GM21515 (cell line): ENCODE data around the gene LPIN2.
A peak's percentile ranks its signal among the peaks of the same experiment; 100 is the strongest.
"Not testable (repeated sequence)": the region's sequence is repeated elsewhere in the genome, so short reads cannot be mapped to it uniquely, and the experiment has no call there.

Experiments
- ATAC-seq: cut with Tn5 transposase; IDR thresholded peaks from one replicate; pipeline ENCODE4 v1.9.1; 2021; ENCODE audit not compliant: unreplicated experiment

Gene LPIN2, protein sequence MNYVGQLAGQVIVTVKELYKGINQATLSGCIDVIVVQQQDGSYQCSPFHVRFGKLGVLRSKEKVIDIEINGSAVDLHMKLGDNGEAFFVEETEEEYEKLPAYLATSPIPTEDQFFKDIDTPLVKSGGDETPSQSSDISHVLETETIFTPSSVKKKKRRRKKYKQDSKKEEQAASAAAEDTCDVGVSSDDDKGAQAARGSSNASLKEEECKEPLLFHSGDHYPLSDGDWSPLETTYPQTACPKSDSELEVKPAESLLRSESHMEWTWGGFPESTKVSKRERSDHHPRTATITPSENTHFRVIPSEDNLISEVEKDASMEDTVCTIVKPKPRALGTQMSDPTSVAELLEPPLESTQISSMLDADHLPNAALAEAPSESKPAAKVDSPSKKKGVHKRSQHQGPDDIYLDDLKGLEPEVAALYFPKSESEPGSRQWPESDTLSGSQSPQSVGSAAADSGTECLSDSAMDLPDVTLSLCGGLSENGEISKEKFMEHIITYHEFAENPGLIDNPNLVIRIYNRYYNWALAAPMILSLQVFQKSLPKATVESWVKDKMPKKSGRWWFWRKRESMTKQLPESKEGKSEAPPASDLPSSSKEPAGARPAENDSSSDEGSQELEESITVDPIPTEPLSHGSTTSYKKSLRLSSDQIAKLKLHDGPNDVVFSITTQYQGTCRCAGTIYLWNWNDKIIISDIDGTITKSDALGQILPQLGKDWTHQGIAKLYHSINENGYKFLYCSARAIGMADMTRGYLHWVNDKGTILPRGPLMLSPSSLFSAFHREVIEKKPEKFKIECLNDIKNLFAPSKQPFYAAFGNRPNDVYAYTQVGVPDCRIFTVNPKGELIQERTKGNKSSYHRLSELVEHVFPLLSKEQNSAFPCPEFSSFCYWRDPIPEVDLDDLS

DNA sequence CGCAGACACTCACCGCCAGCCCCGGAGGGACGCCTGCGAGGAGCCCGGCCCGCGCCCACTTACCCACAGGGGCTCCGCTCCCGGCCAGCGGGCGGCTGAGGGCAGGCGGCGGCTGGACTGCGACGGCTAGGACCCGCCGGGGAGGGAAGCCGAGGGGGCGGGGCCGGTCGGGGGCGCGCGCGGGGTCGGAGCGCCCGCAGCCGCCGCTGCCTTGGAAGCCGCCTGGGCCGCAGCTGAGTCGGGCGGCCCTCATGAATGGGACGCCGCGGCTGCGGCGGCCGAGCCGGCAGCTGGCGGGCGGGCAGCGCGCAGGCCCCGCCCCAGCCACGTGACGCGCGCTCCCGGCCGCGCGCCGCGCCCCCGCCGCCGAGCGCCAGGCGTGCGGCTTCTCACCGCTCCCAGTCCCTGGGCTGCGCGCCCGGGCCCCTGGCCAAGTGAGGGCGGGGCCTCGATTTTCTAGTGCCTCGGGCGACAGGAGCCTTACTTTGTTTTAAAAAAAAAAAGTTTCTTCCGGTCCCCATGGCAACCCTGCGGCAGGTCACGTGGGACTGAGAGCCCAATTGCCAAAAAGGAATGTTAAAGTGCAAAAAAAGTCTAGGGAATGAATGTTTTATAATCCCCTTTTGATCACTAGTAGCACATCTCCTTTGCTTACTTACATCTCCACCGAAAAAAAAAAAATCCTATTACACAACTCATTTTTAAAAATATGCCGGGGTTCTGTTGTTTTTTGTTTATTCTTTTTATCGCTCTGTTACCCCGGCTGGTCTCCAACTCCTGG is at the start of gene LPIN2:
Gene LPIN2, minus strand, starts transcription at position 121 of the 781 bp plus-strand sequence. CDS start 52,304 bp downstream, outside the sequence.
- ATAC-seq = peak; percentile 84

DNA sequence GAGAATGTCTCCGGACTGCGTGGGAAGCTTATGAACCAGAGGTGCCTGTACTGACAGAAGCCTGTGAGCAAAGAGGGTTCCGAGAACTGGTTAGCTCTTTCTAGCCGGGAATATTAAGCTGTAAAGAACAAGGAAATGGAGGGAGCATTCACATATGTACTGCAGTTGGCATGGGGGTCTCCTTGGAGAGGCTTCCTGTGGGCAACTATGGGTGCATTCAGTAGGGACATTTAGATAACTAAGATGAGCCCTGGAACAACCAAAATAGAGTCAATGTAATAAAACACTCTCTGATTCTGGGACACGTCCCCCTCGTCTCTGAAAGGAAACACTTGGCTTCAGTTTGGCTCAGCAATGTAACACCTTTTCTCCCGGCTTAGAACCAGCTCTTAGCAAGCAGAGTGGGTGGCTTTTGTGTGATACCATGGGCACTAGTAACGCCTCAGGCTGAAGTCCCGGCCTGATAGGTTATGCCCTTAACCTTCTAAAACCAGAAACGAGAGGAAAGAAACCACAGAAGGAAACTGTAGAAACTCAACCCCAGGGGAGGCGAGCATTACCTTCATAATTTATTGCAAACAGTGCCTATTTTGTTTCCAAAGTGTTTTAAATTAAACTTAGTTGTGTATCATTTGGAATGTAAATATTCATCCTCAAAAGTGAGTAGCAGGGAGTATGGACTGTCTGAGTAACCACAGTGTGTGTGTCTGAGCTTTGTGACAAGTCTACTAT is 48.8 kb upstream of the LPIN2 start:
- ATAC-seq = no peak

DNA sequence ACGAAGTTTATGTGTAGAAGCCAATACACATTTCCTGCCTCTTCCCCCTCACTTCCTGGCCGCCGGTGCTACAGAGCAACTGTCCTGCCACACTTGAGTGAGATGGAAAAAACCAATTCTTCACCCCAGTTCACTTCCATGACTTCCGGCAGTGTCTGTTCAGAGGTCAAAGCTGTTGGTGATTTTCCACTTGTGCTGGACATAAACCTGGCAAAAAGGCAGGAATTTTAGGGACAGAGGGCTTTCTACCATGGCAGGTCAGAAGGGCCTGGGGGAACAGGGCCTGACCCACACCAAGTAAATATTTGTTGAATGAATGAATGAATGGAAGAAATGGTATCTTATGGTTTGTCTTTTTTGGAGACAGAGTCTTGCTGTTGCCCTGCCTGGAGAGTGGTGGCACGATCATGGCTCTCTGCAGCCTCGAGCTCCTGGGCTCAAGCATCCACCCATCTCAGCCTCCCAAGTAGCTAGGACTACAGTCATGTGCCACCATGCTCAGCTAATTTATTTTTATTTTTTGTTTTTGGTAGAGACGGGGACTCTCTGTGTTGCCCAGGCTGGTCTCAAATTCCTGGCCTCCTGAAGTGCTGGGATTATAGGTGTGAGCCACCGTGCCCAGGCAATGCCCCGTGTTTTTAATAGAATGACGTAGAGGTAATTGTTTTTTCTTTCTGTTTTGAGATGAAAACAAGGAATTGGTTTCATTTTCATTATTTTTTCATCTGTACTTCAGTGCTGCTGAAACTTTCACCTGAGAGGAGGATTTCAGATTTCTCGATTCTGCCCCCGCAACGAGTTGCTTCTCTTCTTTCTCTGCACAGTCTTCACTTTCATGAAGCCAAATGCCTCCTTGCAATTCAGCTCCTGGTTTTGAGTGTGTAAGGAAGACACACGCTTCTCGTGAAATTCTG is 48.0 kb upstream of the LPIN2 start:
- no peak for ATAC-seq

DNA sequence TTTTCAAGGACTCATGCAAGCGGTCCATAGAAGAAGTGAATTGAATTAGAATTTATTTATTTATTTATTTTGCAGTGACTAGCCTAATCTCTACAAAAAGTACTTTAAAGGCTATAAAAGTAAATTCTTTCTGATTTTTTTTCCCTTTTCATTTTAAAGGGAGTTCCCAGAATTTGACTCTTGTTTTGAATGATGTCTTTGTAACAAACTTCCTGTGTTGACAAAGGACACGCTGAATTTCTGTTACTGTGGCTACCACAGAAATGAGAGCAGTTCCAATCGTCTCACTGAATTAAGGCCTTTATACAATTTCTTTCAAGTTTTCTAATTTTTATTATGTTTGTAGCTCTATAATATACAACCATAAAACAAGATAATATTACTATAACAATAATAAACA is 46.3 kb upstream of the LPIN2 start:
- ATAC-seq = no peak

DNA sequence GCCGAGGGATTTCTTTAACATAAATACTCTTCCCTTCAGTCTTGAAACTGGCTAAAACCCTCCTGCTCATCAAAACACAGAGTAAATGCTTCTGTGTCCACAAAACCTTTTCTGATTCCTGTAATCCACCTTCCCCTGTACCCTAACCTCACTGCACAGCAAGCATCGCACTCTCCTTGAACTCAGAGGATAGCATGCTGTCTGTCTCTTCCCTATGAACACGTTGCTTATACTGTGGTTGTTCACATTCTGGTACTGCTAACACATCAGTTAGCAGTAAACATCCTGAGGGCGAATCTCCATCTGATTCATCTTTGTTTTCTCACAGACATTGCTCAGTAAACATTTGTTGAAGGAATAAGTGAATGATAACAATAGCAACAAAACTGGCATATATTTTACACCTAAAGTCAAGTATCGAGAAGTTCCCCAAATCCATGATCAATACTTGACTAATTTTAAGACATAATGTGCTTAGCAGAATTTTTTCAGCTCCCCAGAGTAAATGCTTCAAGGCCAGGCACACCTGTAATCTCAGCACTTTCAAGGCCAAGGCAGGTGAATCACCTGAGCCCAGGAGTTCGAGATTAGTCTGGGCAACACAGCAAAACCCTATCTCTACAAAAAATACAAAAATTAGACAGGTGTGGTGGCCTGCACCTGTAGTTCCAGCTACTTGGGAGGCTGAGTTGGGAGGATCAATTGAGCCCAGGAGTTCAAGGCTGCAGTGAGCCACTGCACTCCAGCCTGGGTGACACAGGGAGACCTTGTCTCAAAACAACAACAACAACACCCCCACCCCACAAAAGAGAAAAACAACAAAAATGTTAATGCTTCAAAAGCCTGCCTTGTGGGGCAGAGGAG is 45.6 kb upstream of the LPIN2 start:
- ATAC-seq = no peak

DNA sequence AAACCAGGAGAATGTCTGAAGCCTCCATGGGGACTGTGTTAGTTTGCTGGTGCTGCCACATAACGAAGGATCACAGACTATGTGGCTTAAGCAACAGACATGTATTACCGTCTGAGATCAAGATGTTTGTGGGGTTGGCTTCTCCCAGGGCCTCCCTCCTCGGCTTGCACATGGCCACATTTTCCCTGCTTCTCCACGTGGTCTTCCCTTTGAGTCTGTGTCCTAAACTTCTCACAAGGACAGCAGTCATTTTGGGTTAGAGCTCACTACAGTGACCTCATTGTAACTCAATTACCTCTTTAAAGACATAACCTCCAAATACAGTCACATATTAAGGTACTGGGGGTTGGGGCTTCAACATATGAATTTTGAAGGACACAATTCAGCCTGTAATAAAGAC is 44.6 kb upstream of the LPIN2 start:
- no peak for ATAC-seq

DNA sequence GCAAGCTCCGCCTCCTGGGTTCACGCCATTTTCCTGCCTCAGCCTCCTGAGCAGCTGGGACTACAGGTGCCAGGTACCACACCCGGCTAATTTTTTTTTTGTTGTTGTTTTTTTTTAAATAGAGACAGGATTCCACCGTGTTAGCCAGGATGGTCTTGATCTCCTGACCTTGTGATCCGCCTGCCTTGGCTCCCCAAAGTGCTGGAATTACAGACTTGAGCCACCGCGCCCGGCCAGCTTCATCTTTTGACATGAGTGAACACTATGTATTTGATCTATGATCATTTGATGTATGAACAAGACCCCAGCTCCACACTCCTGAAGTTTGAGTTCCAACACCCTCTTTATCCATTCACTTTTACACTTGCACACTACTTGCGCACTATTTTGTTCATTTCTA is 43.4 kb upstream of the LPIN2 start:
- ATAC-seq = no peak

DNA sequence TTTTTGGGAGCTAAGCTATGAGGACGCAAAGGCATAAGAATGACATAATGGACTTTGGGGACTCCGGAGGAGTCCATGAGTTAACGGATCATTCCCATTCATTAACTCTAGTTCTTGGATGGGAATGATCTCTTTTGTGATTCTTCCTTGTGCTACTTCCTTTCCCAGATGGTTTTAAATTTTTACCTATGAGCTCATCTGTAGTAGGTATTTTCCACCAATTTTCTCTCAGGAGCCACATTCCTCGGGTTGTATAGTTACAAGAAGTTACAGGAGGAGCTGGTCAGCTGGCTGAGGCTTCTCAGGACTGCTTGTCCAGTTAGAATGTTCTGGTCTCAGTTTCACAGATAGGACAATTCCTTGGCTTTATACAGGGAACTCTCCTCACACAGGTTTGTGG is 42.9 kb upstream of the LPIN2 start:
- no peak for ATAC-seq

DNA sequence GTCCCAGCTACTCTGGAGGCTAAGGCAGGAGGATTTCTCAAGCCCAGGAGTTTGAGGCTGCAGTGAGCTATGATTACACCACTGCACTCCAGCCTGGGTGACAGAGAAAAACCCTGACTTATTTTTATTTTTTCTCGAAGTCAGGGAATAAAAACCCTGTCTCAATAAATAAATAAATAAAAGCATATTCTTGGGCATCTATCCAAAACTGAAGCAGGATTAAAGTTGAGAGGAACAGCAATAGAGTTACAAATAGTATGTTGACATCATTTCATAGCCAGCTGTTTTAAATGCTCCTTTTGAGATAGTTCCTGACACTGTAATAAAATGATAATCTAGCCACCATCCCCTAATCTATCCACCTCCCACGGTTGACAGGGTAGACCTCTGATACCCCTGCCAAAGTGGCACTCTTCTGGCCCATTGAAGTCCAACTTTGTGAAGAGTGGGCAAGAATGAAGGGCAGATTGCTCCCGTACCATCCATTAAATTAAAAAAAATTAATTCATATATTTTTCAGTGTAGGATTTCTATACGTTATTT is 42.3 kb upstream of the LPIN2 start:
- ATAC-seq = no peak

DNA sequence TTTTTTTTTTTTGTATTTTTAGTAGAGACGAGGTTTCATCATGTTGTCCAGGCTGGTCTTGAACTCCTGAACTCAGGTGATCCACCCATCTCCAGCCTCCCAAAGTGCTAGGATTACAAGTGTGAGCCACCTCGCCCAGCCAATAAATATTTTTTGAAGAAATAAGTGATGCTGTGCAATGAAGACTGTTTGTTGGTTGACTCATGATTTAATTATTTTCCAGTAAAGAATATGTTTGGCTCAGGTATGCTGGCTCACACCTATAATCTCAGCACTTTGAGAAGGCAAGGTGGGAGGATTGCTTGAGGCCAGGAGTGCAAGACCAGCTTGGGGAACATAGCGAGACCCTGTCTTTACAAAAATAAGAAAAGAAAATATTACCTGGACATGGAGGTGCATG is 41.8 kb upstream of the LPIN2 start:
- no peak for ATAC-seq

DNA sequence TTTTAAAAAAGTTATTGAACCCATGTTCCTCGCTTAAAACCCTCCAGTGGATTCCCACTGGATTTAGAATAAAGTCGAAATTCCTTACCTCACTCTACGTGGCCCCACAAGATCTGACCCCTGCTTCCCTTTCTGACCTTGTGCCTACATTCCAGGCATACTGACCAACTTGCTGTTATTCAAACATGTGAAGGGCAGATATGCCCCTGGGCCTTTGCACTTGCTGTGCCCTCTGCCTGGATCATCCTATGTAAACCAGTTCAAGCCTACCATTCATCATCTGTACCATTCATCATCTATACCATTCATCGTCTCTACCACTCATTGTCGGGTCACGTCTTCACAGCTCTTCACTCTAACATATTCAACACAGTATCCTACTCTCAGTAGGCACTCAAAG is 41.3 kb upstream of the LPIN2 start:
- ATAC-seq = no peak

DNA sequence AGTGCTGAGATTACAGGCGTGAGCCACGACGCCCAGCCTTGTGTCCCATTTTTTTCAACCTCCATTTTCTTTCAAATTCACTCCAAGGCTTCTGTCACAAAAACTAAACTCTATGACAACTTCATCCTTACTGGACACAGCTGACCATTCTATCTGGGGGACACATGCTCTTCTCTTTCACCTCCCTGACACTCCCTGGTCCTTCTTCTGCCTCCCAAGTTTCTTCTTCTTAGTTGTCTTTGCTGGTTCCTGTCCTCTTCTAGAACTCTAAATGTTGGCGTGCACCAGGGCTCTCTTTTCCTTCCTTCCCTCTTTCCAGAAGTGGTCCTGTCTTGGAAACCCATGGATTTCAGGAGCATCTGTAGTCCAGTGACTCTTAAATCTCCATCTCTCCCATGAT is 40.1 kb upstream of the LPIN2 start:
- no peak for ATAC-seq

DNA sequence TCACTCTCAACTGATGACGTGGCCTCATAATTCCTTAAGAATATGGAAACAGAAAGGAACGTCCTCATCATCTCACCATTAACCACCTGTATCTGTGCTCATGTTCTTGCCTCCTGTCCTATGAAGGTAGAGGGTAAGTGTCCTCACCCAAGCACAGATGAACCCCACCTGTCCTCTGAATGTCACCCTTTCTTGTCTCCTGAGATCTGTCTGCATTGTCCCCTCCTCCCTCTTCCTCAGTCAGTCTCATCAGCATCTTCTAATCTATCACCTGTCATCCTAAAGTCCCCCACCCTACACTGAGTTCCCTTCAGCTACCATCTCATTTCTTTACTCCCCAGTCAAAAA is 39.4 kb upstream of the LPIN2 start:
- ATAC-seq = no peak

DNA sequence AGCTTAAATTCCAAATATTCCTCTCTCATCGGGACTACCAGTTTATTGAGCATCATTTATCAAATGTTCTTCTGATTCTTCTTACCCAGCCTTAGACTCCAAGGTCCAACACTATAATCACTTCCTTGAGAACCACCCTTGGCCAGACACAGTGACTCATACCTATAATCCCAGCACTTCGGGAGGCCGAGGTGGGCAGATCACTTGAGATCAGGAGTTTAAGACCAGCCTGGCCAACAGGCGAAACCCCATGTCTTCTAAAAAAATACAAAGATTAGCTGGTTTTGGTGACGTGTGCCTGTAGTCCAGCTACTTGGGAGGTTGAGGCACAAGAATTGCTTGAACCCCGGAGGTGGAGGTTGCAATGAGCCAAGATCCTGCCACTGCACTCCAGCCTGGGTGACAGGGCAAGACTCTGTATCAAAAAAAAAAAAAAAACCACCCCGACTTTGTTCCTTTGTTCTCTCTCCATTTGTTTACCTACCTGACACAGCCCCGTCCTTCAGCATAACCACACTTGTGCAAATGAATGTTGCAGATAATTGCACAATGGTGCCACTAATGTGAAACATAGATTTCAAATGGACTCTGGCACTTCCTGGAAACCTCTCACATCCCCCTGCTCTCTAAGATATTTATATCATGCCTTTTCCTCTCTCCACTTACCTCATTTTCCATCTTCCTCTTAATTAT is 38.9 kb upstream of the LPIN2 start:
- no peak for ATAC-seq

DNA sequence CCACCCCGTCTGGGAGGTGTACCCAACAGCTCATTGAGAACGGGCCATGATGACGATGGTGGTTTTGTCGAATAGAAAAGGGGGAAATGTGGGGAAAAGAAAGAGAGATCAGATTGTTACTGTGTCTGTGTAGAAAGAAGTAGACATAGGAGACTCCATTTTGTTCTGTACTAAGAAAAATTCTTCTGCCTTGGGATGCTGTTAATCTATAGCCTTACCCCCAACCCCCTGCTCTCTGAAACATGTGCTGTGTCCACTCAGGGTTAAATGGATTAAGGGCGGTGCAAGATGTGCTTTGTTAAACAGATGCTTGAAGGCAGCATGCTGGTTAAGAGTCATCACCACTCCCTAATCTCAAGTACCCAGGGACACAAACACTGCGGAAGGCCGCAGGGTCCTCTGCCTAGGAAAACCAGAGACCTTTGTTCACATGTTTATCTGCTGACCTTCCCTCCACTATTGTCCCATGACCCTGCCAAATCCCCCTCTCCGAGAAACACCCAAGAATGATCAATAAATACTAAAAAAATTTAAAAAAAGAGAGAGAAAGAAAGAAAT is 37.0 kb upstream of the LPIN2 start:
- not testable (repeated sequence) for ATAC-seq

DNA sequence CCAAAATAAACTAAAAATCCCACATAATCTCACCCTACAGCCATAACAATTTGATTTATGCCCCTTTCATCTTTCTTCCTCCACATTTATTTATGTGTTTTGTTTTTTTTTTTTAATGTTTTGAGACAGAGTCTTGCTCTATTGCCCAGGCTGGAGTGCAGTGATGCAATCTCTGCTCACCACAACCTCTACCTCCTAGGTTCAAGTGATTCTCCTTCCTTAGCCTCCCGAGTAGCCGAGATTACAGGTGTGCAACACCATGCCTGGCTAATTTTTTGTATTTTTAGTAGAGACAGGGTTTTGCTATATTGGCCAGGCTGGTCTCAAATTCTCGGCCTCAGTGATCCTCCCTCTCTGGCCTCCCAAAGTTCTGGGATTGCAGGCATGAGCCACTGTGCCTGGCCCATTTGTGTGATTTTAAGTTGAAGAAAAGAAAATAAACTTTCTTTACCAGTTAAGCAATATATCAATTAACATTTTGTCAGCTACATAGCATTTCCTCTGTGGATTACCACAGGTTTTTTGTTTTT is 35.9 kb upstream of the LPIN2 start:
- ATAC-seq = no peak

DNA sequence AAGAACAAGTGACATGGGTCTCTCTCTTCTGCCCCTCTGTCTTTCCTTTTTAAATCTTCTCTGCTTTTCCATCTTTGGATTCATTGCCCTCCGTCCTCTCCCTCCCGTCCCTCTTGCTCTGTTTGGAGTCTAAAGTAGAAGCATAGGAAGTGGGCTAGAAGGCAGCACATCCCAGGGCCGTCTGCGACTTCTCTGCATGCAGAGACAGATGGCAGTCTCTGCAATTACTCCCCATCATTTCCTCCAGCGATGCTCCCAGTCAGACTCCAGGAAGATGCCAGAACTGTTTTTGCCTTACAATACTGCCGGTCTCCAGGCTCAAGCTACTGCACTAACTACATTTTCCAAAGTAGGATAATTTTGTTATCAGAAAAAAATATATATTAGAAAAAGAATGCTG is 35.2 kb upstream of the LPIN2 start:
- no peak for ATAC-seq
